Ectodermal cell (in vitro differentiated cells): ENCODE measurements around the gene S100A13.
"Not testable (repeated sequence)": the region's sequence is repeated elsewhere in the genome, so short reads cannot be mapped to it uniquely, and the experiment has no call there.

Experiments used
- H3K27ac ChIP-seq: 2 replicates; pipeline ENCODE4 v1.7.0; 2013; ENCODE audit warnings: mild to moderate bottlenecking, low read depth, low read length; ENCODE audit not compliant: insufficient read depth, poor library complexity, severe bottlenecking
- H3K27me3 ChIP-seq: 2 replicates; pipeline ENCODE4 v1.7.0; 2013; ENCODE audit warnings: mild to moderate bottlenecking, low read length; ENCODE audit not compliant: insufficient read depth, control insufficient read depth, poor library complexity, severe bottlenecking
- H3K36me3 ChIP-seq: one replicate; pipeline ENCODE4 v1.7.0; 2013; ENCODE audit warnings: low read length; ENCODE audit not compliant: control insufficient read depth, insufficient read depth
- H3K4me1 ChIP-seq: one replicate; pipeline ENCODE4 v1.7.0; 2013; ENCODE audit warnings: low read length; ENCODE audit not compliant: control insufficient read depth, insufficient read depth
- H3K4me3 ChIP-seq: 2 replicates; pipeline ENCODE4 v1.7.0; 2013; ENCODE audit warnings: low read depth, low read length, control low read depth; ENCODE audit not compliant: insufficient read depth
- H3K9me3 ChIP-seq: 2 replicates; pipeline ENCODE4 v1.7.0; 2013; ENCODE audit warnings: mild to moderate bottlenecking, low read length, moderate library complexity; ENCODE audit not compliant: control insufficient read depth
- WGBS, 2 experiments: methylation state at CpG; one replicate each; pipeline ENCODE4 v1.1.7; 2013; ENCODE audit warnings: missing lambda C conversion rate in 2 of 2; 5-methylcytosine and 5-hydroxymethylcytosine counted together

The S100A13 gene

DNA sequence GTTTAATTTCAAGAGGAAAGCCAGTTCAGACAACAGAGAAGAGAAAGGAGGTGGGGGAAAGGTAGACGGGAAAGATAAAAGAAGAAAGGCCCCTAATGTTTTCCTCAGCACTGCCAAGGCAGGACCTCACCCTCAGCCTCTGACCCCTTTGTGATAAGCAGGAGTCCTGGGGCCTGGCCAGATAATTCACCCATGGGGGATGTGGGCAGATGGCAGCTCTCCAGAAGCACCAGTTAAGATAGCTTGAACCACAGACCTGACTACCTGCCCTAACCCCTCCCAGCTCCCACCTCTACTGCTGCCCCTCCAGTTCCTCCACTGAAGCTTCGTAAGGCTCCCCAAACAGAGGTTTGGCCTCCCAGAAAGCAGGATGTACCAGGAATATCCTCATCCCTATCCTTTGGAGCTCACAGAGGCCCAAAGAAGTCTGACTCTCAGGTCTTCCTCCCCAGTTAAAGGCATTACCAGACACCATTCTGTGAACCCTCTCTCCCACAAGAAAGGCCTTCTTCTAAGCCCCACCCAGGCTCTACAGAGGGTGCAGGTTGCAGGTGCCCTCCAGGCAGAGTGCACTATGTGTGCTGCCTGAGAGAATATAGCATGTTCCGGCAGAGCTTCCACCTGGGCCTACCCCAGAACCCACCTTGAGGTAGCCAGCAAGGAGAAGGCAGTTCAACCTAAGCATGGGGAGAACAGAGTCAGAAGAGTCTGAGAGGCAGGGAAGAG lies 22.0 kb upstream of the S100A13 start:
- Histone ChIP-seq H3K4me1 (no peaks in the 10 kb centered on the region), H3K9me3 (no peaks in the 10 kb centered on the region), H3K27ac (no peak overlapping the region), H3K27me3 (no peaks in the 10 kb centered on the region), H3K4me3 (no peak overlapping the region), H3K36me3 (peaks cover 11% of the 10 kb centered on the region)
- 57 to 62% methylated on average over 3 of the region's 3 CpGs for WGBS, 2 experiments

GRCh38 chr1:153648000-153648643 lies 20.8 kb upstream of the S100A13 start:
- whole genome bisulfite sequencing, 2 experiments, result 80 to 86% methylated on average over 10 of the region's 10 CpGs

GRCh38 chr1:153647346-153647714 lies 20.0 kb upstream of the S100A13 start:
- WGBS, 2 experiments, result 66 to 68% methylated on average over 2 of the region's 2 CpGs
- Histone ChIP-seq H3K27ac (no peak overlapping the region), H3K4me3 (no peak overlapping the region), H3K9me3 (no peaks in the 10 kb centered on the region), H3K4me1 (no peaks in the 10 kb centered on the region), H3K27me3 (no peaks in the 10 kb centered on the region), H3K36me3 (peaks cover 27% of the 10 kb centered on the region)

More at GRCh38 chr1:153648000-153648643, 20.8 kb upstream of the S100A13 start:
- Histone ChIP-seq H3K4me3 (no peak overlapping the region), H3K27ac (no peak overlapping the region), H3K36me3 (peaks cover 19% of the 10 kb centered on the region), H3K27me3 (no peaks in the 10 kb centered on the region), H3K9me3 (no peaks in the 10 kb centered on the region), H3K4me1 (no peaks in the 10 kb centered on the region)

DNA sequence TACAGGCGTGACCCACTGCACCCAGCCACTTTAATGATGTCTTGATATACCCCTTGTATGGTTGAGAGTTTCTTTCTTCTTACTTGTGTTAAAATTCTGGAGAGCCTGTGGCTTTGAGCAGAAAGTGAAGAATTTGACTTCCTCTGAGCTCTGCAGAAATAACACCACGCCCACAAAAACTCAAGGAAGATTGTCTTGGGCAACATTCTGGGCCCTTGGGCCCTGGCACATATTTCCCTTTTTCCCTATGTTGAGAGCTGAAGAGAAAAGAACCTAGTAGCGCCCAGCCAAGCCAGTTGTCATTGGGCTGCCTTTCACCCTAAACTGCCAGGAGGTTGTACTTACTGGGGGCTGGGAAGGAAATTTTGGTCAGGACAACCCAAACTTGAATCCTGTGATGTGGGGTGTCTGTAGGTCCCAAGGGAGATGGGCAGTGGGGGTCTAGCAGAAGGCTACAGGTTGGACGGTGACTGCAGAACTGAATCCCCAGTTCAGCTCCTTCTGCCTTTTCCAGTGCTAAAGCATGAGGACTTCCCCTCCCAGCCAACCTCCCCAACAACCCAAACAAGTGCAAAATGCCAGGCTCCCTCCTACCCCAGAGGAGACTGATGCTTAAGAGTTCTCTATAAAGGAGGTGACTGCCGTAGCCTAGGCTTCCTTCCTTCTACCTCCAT lies 19.5 kb upstream of the S100A13 start:
- no peaks in the 10 kb centered on the region for H3K27me3 ChIP-seq
- H3K4me3 ChIP-seq, result no peak overlapping the region
- H3K4me1 ChIP-seq, result no peaks in the 10 kb centered on the region
- WGBS, 2 experiments, result 89 to 94% methylated on average over 5 of the region's 5 CpGs
- H3K36me3 ChIP-seq, result peaks cover 32% of the 10 kb centered on the region
- no peaks in the 10 kb centered on the region for H3K9me3 ChIP-seq
- no peak overlapping the region for H3K27ac ChIP-seq

GRCh38 chr1:153643816-153644215 lies 16.5 kb upstream of the S100A13 start:
- Histone ChIP-seq H3K4me1 (no peaks in the 10 kb centered on the region), H3K27ac (no peak overlapping the region), H3K27me3 (no peaks in the 10 kb centered on the region), H3K36me3 (peaks cover 61% of the 10 kb centered on the region), H3K4me3 (no peak overlapping the region), H3K9me3 (no peaks in the 10 kb centered on the region)

DNA sequence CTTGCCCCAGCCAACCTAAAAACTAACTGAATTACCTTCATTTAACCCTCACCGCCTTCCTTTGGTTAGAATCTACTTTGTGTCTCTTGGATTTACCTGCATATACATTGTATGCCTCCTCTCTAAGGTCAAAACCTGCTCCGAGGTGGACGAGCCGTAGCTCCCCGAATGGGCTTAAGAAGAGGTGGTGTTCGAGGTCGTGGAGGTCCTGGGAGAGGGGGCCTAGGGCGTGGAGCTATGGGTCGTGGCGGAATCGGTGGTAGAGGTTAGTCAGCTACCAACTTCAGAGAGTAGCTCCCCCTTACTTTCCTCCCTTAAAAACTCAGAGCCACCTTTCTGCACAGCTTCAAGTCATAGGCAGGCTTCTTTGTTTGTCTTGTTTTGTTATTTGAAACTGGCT lies 15.8 kb upstream of the S100A13 start:
- H3K27me3 ChIP-seq, result no peaks in the 10 kb centered on the region
- 93 to 96% methylated on average over 11 of the region's 11 CpGs for WGBS, 2 experiments
- peaks cover 68% of the 10 kb centered on the region for H3K36me3 ChIP-seq
- H3K9me3 ChIP-seq, result no peaks in the 10 kb centered on the region
- no peak overlapping the region for H3K4me3 ChIP-seq
- no peaks in the 10 kb centered on the region for H3K4me1 ChIP-seq
- H3K27ac ChIP-seq, result no peak overlapping the region

GRCh38 chr1:153642161-153642560 lies 14.9 kb upstream of the S100A13 start:
- Histone ChIP-seq H3K27ac (no peak overlapping the region), H3K36me3 (peaks cover 75% of the 10 kb centered on the region), H3K27me3 (no peaks in the 10 kb centered on the region), H3K4me3 (no peak overlapping the region), H3K9me3 (no peaks in the 10 kb centered on the region), H3K4me1 (no peaks in the 10 kb centered on the region)
- 93 to 99% methylated on average over 10 to 11 of the region's 11 CpGs for WGBS, 2 experiments

GRCh38 chr1:153640861-153641260 lies 13.6 kb upstream of the S100A13 start:
- Histone ChIP-seq H3K36me3 (peaks cover 83% of the 10 kb centered on the region), H3K4me3 (no peak overlapping the region), H3K4me1 (no peaks in the 10 kb centered on the region), H3K9me3 (no peaks in the 10 kb centered on the region), H3K27ac (no peak overlapping the region), H3K27me3 (no peaks in the 10 kb centered on the region)
- 81 to 82% methylated on average over 6 of the region's 6 CpGs for WGBS, 2 experiments

- not testable (repeated sequence) for H3K27me3 ChIP-seq, H3K9me3 ChIP-seq, H3K4me1 ChIP-seq, H3K4me3 ChIP-seq, H3K27ac ChIP-seq
- peaks cover 77% of the 10 kb centered on the region for H3K36me3 ChIP-seq
- 95 to 97% methylated on average over 5 of the region's 5 CpGs for WGBS, 2 experiments
Measured at GRCh38 chr1:153640213-153640612, 12.9 kb upstream of the S100A13 start.

DNA sequence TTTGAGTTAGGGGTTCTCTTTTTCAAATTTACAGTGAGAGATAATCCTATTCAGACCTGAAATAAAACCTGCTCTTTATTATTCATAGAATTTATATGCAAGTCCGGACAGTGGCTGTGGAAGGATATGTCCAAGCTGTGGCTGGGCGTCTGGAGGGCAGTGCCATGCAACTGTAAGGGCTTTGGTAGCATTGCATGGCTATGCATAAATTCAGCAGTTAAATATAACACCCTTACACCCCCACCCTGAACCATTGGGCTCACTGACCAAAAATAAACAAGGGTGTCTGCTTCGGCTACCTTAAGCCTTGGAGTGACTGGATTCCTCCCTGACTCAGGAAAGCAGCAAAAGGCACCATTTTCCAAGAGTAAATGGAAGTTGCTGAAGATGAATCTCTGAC lies 12.0 kb upstream of the S100A13 start:
- H3K4me3 ChIP-seq, result no peak overlapping the region
- WGBS, 2 experiments, result 94 to 98% methylated on average over 3 of the region's 3 CpGs
- peaks cover 73% of the 10 kb centered on the region for H3K36me3 ChIP-seq
- H3K9me3 ChIP-seq, result no peaks in the 10 kb centered on the region
- no peaks in the 10 kb centered on the region for H3K4me1 ChIP-seq
- no peak overlapping the region for H3K27ac ChIP-seq
- no peaks in the 10 kb centered on the region for H3K27me3 ChIP-seq
